ENCODE results near the gene PRKAG1.
A peak's percentile ranks its signal among the peaks of the same experiment; 100 is the strongest.

Gene PRKAG1

DNA sequence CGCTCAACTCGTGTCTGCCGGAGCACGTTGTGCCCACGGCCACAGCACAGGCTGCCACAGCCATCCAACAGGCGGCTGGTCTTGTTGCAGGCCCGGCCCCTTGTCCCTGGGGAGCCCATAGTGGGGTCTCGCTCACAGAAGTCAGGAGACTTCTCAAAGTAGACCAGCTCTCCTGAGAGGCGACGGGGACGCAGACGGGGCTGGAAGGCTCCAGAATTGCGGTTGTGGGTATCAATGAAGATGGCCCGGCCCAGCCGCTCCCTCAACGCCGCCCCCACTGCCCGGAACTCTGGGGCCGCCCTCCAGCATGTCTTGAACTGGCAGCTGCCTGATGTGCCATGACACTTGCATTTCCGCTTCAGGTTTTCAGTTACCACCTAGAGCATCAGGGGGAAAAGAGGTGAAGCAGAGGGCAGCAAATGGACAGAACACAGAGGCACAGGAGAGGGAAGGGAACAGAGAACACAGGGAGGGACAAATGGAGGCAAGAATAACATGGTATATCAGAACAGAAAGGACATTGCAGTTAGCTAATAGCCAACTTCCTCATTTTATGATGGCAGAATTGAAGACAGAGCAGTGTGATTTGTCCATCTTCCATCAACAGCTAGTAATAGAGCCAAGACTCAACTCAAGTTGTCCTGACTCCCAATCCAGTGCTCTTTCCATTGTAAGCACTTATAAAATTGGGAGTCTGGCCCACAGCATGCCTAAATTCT, 52.2 kb downstream of the PRKAG1 start:
- no peak for DNase-seq (ENCODE audit: low spot score)

DNA sequence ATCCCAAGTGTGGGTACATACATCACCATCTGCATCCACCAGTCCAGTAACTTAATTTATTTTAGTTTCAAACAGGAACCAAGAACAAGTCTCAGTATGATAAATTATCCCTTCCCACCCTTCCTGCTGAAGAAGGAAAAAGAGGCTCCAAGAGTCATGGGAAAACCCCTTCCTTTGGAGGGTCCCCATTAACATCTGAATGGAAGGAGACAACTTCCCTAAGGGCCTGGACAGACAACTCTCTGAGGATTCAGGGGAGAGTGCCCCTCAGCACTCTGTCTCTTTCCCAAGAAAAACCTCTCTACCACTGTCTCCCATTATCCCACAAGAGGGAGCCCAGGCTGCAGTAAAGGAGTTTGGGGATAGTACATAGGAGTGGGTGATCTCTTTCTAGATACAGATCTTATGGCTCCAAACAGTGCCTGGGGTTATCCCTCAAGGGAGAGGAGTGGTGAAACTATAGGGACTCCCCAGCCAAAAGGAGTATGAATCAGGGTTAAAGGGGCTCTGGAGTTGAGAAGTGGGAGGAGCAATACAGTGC, 53.2 kb downstream of the PRKAG1 start:
- DNase-seq (ENCODE audit: low spot score): no peak

DNA sequence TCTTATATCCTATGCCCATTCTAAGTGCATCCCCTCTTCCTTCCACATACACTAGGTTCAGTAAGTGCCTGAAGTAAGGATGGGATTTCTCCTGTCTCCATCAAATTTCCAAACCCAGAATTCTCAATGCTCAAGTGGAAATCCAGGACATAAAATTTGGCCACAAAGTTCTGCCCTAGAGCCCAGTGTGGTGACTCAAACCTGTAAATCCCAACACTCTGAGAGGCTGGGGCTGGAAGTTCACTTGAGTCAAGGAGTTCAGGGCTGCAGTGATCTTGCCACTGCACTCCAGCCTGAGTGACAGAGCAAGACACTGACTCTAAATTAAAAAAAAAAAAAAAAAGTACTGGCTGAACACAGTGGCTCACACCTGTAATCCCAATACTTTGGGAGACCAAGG, 56.8 kb downstream of the PRKAG1 start:
- no peak for DNase-seq (ENCODE audit: low spot score)

DNA sequence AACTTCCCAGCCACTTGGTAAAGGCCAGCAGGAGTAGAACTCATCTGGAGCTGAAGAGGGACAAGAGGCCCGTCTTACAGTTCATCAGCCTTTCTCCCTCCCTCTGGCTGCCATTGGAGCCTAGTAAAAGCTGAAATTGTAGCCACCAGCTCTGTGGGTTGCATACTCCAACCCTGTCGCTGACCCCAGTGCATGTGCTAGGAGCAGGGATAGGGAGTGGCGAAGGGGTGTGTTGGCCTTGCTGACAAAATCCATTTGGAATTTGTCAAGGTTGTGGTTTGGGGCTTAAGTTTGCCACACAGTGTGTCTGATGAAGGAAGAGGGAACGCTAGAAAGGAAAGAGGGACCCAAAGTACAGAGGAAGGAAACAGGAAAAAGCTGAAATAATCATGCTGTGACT, 57.2 kb downstream of the PRKAG1 start:
- no peak for DNase-seq (ENCODE audit: low spot score)

DNA sequence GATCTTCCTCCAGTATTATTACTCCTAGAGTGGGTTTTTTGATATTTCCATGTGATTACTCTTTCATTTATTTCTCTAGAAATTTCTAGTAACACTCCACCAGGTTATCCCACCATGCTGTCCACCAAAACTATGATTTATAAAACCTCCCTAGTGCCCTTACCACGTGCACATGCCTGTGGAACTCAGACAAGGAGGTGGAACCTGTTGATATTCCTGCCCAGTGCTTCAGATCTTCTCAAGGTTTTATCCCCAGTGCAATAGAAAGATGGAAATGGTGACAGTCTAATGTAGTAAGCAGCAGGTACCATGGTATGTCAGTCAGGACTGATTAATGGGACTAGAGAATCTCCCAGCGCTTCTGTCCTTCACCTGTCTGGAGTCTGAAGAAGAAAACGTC, 57.7 kb downstream of the PRKAG1 start:
- DNase-seq (ENCODE audit: low spot score): no peak

DNA sequence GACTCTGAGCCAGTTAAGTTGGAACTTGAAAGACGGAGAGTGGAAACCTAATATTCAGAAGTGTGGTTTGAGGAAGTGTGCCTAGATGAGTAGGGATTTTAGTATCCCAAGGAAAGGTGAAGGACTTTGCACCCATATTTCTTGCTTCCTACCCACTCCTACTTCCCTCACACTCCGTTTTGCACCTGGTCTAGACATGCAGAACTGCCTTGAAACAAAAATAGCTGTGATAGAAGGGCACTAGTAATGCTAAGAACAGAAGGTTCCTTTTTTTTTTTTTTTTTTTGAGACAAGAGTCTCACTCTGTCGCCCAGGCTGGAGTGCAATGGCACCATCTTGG, 60.6 kb downstream of the PRKAG1 start:
- DNase-seq (ENCODE audit: low spot score): peak; percentile 22

DNA sequence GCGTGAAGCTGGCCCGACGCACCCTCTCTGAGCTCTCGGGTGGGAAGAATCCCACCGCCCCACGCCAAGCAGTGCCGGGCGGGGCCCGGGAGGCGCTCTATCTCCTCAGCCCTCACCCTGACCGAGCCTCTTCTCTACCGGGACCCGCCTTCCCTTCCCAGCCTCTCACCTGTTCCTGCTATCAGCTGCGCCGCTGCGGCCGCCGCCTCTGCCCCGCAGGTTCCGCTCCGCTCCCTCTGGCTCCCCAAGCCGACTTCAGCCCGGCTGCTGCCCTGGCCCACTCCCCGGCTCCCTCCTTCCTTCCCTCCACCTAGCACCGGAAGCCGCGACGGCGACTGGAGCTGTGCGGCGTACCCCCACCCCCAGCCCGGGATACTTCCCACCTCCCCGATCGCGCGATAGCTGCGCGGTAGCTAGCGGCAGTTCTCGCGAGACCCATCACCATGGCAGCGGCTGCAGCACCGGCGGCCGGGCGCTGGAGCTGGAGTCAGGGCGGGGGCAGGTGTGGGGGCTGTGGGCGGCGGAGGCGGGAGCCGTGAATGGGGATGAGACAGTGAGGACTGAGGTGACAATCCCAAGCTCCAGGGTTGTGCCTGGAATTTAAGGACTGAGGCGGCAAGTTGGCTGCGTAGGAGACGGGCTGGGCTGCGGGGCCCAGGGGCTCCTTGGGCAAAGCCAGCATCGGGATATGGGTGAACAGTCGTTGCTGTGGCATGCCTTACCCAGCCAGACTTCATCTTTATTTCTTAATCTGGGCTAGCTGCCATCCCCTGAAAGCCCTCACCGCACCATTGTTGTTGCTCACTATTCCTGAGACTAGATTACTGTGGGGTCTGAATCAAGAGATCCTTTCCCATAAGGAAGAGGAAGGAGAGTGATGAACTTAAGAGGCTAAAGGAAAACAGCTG, 61.2 kb downstream of the PRKAG1 start, which contains the start of gene ARF3:
Gene ARF3, minus strand, starts transcription at position 347 of the 908 bp plus-strand sequence. CDS start 16,392 bp downstream, outside the sequence.
- peak; percentile 86 for DNase-seq (ENCODE audit: low spot score)

DNA sequence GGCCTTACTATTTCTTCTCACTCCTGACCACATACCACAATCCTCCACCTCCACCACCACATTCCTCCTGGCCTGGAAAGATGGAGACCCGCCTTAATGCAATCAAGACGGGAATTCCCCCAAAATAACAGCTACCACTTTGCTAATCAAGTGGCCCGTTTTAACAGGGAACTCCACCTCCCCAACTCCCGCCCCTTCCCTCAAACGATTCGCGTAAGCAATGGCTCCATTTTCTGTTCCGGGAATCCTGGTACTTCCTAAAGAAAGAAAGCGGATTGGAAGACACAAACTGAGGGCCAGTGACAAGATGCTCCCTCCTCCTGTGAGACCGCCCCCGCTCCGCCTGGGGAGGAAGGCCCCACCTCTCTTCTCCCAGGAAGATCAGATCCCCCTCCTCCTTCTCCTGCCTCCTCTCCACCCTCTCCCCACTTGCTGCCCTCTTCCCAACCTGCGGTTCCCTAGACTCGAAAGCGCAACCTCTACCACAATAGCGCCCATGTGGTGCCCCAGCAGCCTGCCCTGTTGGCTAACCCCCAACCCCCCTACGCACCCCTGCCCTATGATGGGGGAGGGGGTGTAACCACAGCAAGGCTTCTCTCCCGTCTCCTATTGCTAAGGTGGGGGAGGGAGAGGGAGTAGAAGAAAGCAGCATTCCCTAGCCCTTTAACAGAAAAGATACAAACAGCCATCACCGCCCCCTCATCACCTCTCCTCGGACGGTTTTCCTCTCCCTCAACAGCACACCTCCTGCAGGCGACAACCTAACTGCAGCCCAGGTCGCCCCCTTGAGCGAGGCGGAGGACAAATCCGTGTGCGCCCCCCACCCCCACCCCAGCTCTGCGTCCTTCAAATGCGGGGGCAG, 62.1 kb downstream of the PRKAG1 start:
- peak; percentile 84 for DNase-seq (ENCODE audit: low spot score)

DNA sequence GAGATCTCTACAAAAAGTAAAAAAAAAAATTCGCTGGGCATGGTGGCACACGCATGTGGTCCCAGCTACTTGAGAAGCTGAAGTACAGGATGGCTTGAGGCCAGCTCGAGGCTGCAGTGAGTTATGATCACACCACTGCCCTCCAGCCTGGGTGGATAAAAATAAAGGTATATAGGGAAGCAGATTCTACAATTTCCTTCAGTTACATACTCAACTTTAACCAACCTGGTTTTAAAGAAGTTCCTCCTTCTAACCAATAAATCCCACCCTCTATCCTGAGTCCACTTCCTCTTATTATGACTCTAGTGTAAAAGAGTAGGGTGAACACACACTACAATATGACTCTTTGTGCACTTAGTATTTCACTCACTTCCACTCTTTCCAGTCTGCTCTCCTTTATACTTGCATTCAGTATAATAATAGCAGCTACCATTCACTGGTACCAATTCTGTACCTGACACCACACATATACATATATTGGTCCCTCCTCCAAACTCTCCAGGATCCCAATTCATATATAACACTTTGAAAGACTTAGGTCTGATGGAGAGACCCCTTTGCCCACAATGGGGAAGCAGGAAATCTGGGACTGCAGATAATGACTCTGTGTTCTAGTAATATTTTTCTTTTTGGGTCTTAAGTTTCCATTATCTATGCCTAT, 63.6 kb downstream of the PRKAG1 start:
- DNase-seq (ENCODE audit: low spot score): peak; percentile 48

DNA sequence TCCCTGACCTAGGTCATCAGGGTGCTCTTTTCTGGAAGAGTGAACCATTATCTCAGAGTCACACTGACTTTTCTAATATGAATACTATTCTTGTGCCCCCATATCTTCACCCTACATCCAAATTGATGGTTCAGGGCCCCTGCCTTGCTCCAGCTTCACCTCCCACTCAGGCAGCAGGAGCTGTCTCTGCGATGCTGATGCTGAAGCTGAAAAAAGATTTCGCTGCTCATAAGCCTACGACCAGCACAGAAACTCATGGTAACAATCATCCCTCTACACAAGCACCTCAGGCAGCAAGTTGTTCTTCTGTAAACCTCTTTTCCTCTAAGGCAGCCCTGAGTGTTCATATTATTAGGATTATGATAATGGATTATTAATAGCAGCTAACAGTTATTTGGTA, 64.5 kb downstream of the PRKAG1 start:
- DNase-seq (ENCODE audit: low spot score): no peak

DNA sequence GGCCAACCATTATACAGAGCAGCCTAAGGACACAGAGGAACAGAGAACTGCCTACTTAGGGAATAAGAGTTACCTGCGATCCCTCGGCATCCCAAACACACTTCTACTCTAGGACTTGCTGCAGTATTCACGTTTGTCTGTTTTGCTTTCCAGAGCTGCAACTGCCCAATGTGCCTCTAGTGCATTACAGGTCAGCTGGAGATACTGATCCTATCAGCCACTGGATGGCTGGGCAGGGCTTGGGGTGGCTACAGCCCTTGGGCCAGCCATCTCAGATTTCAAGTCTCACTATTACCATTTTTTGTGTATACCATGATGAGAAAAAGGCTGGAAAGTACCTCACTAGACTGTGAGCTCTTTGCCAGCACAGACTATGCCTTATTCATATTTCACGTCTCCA, 65.9 kb downstream of the PRKAG1 start:
- DNase-seq (ENCODE audit: low spot score): no peak
